DOHH2 (cell line): ENCODE data around the gene CLK3.

ENCODE experiments used
- H3F3A ChIP-seq: fragments of 200-600 bp; sonication (generic), shearing (Covaris generic); 2 replicates; pipeline ENCODE4 v1.6.0; 2016; ENCODE audit warnings: antibody characterized with exemption, mild to moderate bottlenecking; ENCODE audit not compliant: control insufficient read depth, insufficient read depth
- H3K27ac ChIP-seq: fragments of 200-600 bp; sonication (generic); 2 replicates; pipeline ENCODE4 v1.5.1; 2014; ENCODE audit warnings: low read depth, mild to moderate bottlenecking, low read length, moderate library complexity
- H3K27me3 ChIP-seq: fragments of 200-600 bp; sonication (generic); 2 replicates; pipeline ENCODE4 v1.6.1; 2014; ENCODE audit warnings: mild to moderate bottlenecking, low read length, mixed read lengths; ENCODE audit not compliant: control insufficient read depth
- H3K36me3 ChIP-seq: fragments of 200-600 bp; sonication (generic); 2 replicates; pipeline ENCODE4 v1.6.1; 2014; ENCODE audit warnings: mild to moderate bottlenecking, low read length, moderate library complexity, mixed read lengths; ENCODE audit not compliant: control insufficient read depth
- H3K4me1 ChIP-seq: fragments of 200-600 bp; sonication (generic); 2 replicates; pipeline ENCODE4 v1.6.1; 2014; ENCODE audit warnings: mild to moderate bottlenecking, low read length, mixed read lengths; ENCODE audit not compliant: control insufficient read depth
- H3K4me2 ChIP-seq: fragments of 200-600 bp; sonication (generic); 2 replicates; pipeline ENCODE4 v1.6.0; 2014; ENCODE audit warnings: mild to moderate bottlenecking, low read length, moderate library complexity
- H3K4me3 ChIP-seq: fragments of 200-600 bp; sonication (generic); 2 replicates; pipeline ENCODE4 v1.5.1; 2014; ENCODE audit warnings: mild to moderate bottlenecking, low read length, mixed read lengths
- H3K79me2 ChIP-seq: fragments of 200-600 bp; sonication (generic); 2 replicates; pipeline ENCODE4 v1.6.1; 2014; ENCODE audit warnings: mild to moderate bottlenecking, low read length, mixed read lengths; ENCODE audit not compliant: control insufficient read depth
- H3K9me2 ChIP-seq: fragments of 200-600 bp; sonication (generic); replicated peaks from 2 replicates; pipeline ENCODE4 v1.6.1; 2014; ENCODE audit warnings: mild to moderate bottlenecking, low read length, mixed read lengths; ENCODE audit not compliant: control insufficient read depth
- H3K9me3 ChIP-seq: fragments of 200-600 bp; sonication (generic); 2 replicates; pipeline ENCODE4 v1.6.1; 2014; ENCODE audit warnings: antibody characterized with exemption, low read length, mixed read lengths; ENCODE audit not compliant: control insufficient read depth, insufficient read depth
- H4K20me1 ChIP-seq: fragments of 200-600 bp; sonication (generic); 2 replicates; pipeline ENCODE4 v1.6.0; 2014; ENCODE audit warnings: low read depth, mild to moderate bottlenecking, antibody characterized with exemption, low read length, moderate library complexity; ENCODE audit not compliant: control insufficient read depth, insufficient read depth
- CTCF ChIP-seq: fragments of 200-600 bp; sonication (generic); IDR thresholded peaks from one replicate; pipeline ENCODE4 v1.5.1; 2014; ENCODE audit warnings: antibody characterized with exemption, mild to moderate bottlenecking, low read depth, low read length; ENCODE audit not compliant: poor library complexity, severe bottlenecking
- EZH2phosphoT487 ChIP-seq: fragments of 200-600 bp; sonication (generic); IDR thresholded peaks from 2 replicates; pipeline ENCODE4 v1.6.1; 2017; ENCODE audit warnings: borderline replicate concordance, mild to moderate bottlenecking, antibody characterized with exemption, low read length, moderate library complexity, mixed read lengths

CLK3 gene

DNA sequence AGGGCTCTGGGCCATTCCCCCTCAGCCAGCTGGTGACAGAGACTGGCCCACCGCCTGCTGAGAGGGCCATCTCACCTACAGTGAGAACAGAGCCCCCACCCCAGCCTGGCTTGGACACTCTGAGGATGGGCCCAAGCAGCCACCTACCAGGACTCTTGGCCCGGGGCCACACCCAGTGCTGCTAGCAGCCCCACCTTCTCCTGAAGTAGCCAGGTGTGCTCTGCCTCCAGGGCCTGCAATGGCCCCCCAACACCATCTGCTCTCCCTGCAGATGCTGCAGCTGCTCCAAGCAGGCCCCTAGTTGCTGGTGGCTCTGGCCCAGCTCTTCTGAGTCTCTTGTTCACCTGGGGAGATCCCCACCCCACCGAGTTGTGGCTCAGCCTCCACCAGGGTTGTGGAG, 6.8 kb upstream of the CLK3 start:
- H3K27me3 ChIP-seq: peaks cover 10% of the 10 kb centered on the region; the same call in 1 of the 2 replicates

GRCh38 chr15:74609938-74610301, 5.7 kb upstream of the CLK3 start:
- Histone ChIP-seq H3K4me1 (peaks cover 8% of the 10 kb centered on the region), H3K4me2 (no peak overlapping the region), H3F3A (peaks cover 7% of the 10 kb centered on the region), H3K9me3 (no peaks in the 10 kb centered on the region), H3K79me2 (0 out of 2 replicates have a peak, but pooled peaks cover 2% of the 10 kb centered on the region), H4K20me1 (no peaks in the 10 kb centered on the region), H3K27me3 (peaks cover 10% of the 10 kb centered on the region; the same call in 1 of the 2 replicates), H3K27ac (no peak overlapping the region), H3K4me3 (no peak overlapping the region), H3K36me3 (no peaks in the 10 kb centered on the region), H3K9me2 (no peaks in the 10 kb centered on the region)
- no peak for TF ChIP-seq CTCF
- no peak for TF ChIP-seq EZH2phosphoT487

More for the DNA sequence above, 6.8 kb upstream of the CLK3 start:
- no peaks in the 10 kb centered on the region for H3K4me1 ChIP-seq
- 0 out of 2 replicates have a peak, but pooled peaks cover 2% of the 10 kb centered on the region for H3F3A ChIP-seq
- no peak overlapping the region for H3K4me3 ChIP-seq
- no peaks in the 10 kb centered on the region for H3K79me2 ChIP-seq
- H4K20me1 ChIP-seq: no peaks in the 10 kb centered on the region
- TF ChIP-seq EZH2phosphoT487 (no peak), CTCF (no peak)
- no peaks in the 10 kb centered on the region for H3K9me3 ChIP-seq
- H3K27ac ChIP-seq: no peak overlapping the region
- H3K4me2 ChIP-seq: no peak overlapping the region
- no peaks in the 10 kb centered on the region for H3K9me2 ChIP-seq
- H3K36me3 ChIP-seq: no peaks in the 10 kb centered on the region

DNA sequence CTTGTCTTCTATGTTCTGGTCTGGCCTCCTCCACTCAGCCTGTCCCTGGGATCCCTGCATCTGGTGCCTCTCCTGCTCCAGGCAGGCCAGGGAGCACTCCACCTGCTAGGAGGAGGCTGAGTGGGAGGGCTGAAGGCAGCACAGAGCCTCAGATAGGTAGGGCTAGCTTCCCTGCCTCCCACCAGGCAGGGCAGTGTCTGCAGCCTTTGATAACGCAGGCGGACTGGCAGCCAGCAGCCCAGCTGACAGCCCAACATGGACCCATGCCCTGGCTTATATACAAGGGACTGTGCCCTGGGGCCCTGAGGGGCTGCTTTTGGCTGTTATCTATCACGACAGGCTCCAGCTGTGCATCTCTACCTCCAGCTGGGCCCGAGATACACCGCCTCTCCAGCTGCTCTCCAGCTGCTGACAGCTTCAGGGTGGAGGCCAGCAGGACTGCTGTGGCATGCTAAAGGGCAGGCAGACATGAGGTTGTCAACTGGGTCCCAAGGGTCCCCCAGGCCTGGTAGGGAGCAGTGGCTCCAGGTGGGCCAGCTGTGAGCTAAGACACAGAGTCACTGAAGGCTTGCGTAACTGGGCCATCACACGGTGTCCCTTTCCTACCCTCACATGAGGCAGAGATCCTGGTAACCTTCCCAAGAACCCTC, 5.2 kb upstream of the CLK3 start:
- no peak overlapping the region for H3K27ac ChIP-seq
- H3F3A ChIP-seq: peaks cover 10% of the 10 kb centered on the region
- no peak overlapping the region for H3K4me2 ChIP-seq

More for the DNA sequence above, 5.2 kb upstream of the CLK3 start:
- H3K36me3 ChIP-seq: no peaks in the 10 kb centered on the region
- H4K20me1 ChIP-seq: no peaks in the 10 kb centered on the region
- H3K9me3 ChIP-seq: no peaks in the 10 kb centered on the region
- TF ChIP-seq EZH2phosphoT487 (no peak), CTCF (no peak)
- H3K9me2 ChIP-seq: no peaks in the 10 kb centered on the region
- H3K27me3 ChIP-seq: peaks cover 10% of the 10 kb centered on the region; the same call in 1 of the 2 replicates
- H3K79me2 ChIP-seq: peaks cover 5% of the 10 kb centered on the region; the same call in 1 of the 2 replicates
- peaks cover 9% of the 10 kb centered on the region for H3K4me1 ChIP-seq
- no peak overlapping the region for H3K4me3 ChIP-seq
